ENCODE measurements around the gene TRIM7.
"Not testable (repeated sequence)": the region's sequence is repeated elsewhere in the genome, so short reads cannot be mapped to it uniquely, and the experiment has no call there.

Gene TRIM7

DNA sequence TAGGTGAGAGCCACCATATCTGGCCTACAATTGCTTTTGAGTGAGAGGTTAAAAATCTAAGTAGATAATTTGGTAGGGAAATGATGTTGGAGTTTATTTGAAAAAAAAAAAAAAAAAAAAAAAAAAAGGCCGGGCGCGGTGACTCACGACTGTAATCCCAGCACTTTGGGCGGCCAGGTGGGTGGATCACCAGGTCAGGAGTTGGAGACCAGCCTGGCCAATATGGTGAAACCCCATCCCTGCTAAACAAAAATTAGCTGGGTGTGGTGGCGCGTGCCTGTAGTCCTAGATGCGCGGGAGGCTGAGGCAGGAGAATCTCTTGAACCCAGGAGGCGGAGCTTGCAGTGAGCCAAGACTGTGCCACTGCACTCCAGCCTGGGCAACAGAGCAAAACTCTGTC lies 9.3 kb upstream of the TRIM7 start:
- not testable (repeated sequence) for DNase-seq (ENCODE audit: insufficient read length, low spot score); FAIRE-seq

GRCh38 chr5:181212934-181213333 lies 7.9 kb upstream of the TRIM7 start:
- FAIRE-seq (no peak), DNase-seq (ENCODE audit: insufficient read length, low spot score) (no peak)

GRCh38 chr5:181212080-181212479 lies 7.1 kb upstream of the TRIM7 start:
- FAIRE-seq (no peak), DNase-seq (ENCODE audit: insufficient read length, low spot score) (no peak)

- FAIRE-seq (no peak), DNase-seq (ENCODE audit: insufficient read length, low spot score) (no peak)
These were observed 6.2 kb upstream of the TRIM7 start for GRCh38 chr5:181211208-181211607.

DNA sequence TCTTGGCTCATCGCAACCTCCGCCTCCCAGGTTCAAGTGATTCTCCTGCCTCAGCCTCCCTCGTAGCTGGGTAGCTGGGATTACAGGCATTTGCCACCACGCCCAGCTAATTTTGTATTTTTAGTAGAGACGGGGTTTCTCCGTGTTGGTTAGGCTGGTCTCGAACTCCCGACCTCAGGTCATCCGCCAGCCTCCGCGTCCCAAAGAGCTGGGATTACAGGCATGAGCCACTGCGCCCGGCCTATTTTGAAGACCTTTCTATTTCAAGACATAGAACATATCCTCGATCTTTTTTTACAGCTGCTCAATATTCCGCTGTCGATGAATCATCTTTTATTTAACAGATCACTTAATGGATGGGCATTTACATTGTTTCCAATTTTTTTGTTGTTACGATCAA lies 5.7 kb upstream of the TRIM7 start:
- FAIRE-seq; DNase-seq (ENCODE audit: insufficient read length, low spot score): not testable (repeated sequence)

- FAIRE-seq; DNase-seq (ENCODE audit: insufficient read length, low spot score): not testable (repeated sequence)
These were observed 5.2 kb upstream of the TRIM7 start for GRCh38 chr5:181210148-181210547.

DNA sequence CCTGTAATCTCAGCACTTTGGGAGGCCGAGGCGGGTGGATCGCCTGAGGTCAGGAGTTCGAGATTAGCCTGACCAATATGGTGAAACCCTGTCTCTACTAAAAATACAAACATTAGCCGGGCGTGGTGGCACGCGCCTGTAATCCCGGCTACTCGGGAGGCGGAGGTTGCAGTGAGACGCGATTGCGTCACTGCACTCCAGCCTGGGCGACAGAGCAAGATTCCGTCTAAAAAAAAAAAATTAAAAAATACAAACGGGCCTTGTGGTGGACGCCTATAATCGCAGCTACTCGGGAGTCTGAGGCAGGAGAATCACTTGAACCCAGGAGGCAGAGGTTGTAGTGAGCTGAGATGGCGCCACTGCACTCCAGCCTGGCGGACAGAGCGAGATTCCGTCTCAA lies 4.0 kb upstream of the TRIM7 start:
- not testable (repeated sequence) for DNase-seq (ENCODE audit: insufficient read length, low spot score); FAIRE-seq

DNA sequence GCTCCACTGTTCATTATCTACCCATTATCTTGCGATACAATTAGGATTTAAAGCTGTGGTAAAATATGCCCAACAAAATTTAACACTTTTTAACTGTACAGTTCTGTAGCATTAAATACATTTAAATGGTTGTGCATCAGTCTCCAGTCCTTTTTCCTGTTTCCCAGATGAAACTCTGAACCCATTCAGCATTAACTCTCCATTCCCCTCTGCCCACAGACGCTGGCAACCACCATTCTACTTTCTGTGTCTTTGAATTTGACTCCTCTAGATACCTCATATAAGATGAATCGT lies 2.9 kb upstream of the TRIM7 start:
- peak; percentile 80 for FAIRE-seq
- no peak for DNase-seq (ENCODE audit: insufficient read length, low spot score)

GRCh38 chr5:181207214-181207959 lies 2.4 kb upstream of the TRIM7 start:
- DNase-seq (ENCODE audit: insufficient read length, low spot score), result no peak
- FAIRE-seq, result peak; percentile 28

DNA sequence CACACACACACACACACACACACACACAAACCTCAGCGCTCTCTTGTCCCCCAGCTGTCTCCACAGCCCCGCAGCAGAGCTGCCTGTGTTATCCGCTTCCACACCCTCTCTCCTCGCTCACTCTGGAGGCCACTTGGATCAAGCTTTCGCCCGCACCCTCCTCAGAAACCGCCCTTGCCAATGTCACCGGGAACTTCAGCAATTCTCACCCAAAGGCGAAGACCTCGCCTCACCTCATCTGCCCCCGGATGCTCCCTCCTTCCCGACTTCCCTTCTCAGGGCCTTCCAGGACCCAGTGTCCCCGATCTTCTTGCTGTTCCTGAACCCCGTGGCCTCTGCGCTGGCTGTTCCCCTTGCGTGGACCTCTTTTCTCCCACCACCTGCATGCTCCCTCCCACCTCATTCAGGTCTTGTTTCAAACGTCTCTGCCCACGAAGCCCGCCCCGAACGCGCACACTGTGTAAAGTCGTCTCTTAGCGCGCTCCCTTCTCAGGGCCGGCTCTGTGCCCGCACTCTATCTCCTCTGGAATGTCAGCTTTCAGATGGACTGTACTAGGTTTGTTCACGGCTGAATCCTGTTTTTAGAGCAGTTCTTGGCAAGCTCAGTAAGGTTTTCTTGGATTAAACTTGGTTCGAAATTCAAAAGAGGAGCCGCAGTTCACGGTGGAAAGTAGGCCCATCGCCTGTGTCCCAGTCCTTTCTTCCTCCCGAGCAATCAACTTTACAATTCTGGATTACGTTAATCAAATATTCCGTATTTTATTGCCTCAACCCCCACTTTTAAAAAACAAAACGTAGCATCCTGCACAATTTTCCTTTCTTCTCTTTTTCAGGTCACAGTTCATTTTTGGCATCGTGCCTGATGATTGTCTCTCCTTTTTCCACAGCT lies 1.0 kb upstream of the TRIM7 start:
- FAIRE-seq (peak; percentile 44), DNase-seq (ENCODE audit: insufficient read length, low spot score) (no peak)

GRCh38 chr5:181204113-181204825 lies 727 bp downstream of the TRIM7 start:
- FAIRE-seq (no peak), DNase-seq (ENCODE audit: insufficient read length, low spot score) (no peak)

- DNase-seq (ENCODE audit: insufficient read length, low spot score) (no peak), FAIRE-seq (no peak)
These were observed 1.3 kb downstream of the TRIM7 start for GRCh38 chr5:181203777-181204112.

- no peak for DNase-seq (ENCODE audit: insufficient read length, low spot score)
- no peak for FAIRE-seq
These were observed 1.8 kb downstream of the TRIM7 start for GRCh38 chr5:181203093-181203711.

GRCh38 chr5:181200816-181201215 lies 4.2 kb downstream of the TRIM7 start:
- DNase-seq (ENCODE audit: insufficient read length, low spot score) (no peak), FAIRE-seq (no peak)

- FAIRE-seq (no peak), DNase-seq (ENCODE audit: insufficient read length, low spot score) (no peak)
These were observed 4.9 kb downstream of the TRIM7 start for GRCh38 chr5:181199881-181200638.

- DNase-seq (ENCODE audit: insufficient read length, low spot score), result no peak
- peak; percentile 11 for FAIRE-seq
These were observed 6.0 kb downstream of the TRIM7 start for GRCh38 chr5:181198905-181199519.

DNA sequence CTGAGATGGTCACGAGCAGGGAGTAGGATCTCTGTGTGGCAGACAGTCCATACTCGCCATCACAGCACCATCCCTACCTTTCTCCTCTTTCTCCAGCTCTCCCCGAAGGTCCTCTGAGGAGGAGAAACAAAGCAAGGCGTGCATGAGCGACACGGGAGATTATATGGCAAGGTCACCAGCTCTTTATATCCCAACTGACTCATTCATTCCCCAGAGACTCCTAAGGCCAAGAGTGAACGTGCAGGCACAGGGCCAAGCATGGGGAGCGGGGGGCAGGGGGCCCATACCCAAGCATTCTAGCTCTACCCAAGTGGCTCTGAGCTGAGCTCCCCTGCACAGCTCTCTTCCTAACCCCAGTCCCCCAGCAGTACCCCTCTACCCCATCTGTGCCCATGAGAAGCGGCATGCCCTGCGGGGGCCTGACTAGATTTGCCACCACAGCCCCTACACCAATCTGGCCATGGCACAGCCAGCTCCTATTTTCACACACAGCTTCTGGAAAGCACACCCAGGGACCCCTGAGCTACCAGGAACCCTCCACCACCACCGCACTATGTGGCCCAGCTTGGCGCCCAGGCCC lies 6.8 kb downstream of the TRIM7 start:
- DNase-seq (ENCODE audit: insufficient read length, low spot score), result no peak
- no peak for FAIRE-seq

GRCh38 chr5:181197326-181197951 lies 7.6 kb downstream of the TRIM7 start:
- FAIRE-seq (no peak), DNase-seq (ENCODE audit: insufficient read length, low spot score) (no peak)

- DNase-seq (ENCODE audit: insufficient read length, low spot score) (no peak), FAIRE-seq (no peak)
These were observed 9.7 kb downstream of the TRIM7 start for GRCh38 chr5:181195249-181195761.
